Fibroblast of lung (primary cell): ENCODE measurements around the gene PROK2. TPM values are rescaled to one million over a fixed set of nuclear protein-coding genes. Genes with fewer than 3 reads are reported as not detected.

Experiments
- DNase-seq, 2 donors: peaks; one replicate each; pipeline versions ENCODE4 v3.0.0 to v3.0.0-alpha.2; 2010; ENCODE audit warnings: low read depth in 2 of 2
- H2AFZ ChIP-seq: 2 replicates; pipeline ENCODE4 v1.5.1; 2012; ENCODE audit warnings: low read length, control low read depth, inconsistent platforms
- H3K27ac ChIP-seq: 2 replicates; pipeline ENCODE4 v1.5.1; 2011; ENCODE audit warnings: low read length, control low read depth; ENCODE audit not compliant: insufficient read depth
- H3K27me3 ChIP-seq: 2 replicates; pipeline ENCODE4 v1.5.1; 2011; ENCODE audit warnings: mild to moderate bottlenecking, low read length; ENCODE audit not compliant: control insufficient read depth, insufficient read depth
- H3K36me3 ChIP-seq: 2 replicates; pipeline ENCODE4 v1.5.1; 2011; ENCODE audit warnings: low read length; ENCODE audit not compliant: control insufficient read depth, insufficient read depth
- H3K4me1 ChIP-seq: 2 replicates; pipeline ENCODE4 v1.5.1; 2011; ENCODE audit warnings: low read length; ENCODE audit not compliant: control insufficient read depth, insufficient read depth; ENCODE audit errors: extremely low read depth
- H3K4me2 ChIP-seq: 2 replicates; pipeline ENCODE4 v1.5.1; 2011; ENCODE audit warnings: low read length, control low read depth; ENCODE audit not compliant: insufficient read depth; ENCODE audit errors: extremely low read depth
- H3K4me3 ChIP-seq, 4 experiments: fragments of 200-600 bp in 1 of 4; sonication (generic) in 1 of 4; replicated peaks in 1 of 4; 2 replicates each; pipeline ENCODE4 v1.5.1; 2011 to 2016; ENCODE audit warnings: low read length in 4 of 4, low read depth in 3 of 4, mild to moderate bottlenecking in 3 of 4, control low read depth in 2 of 4, inconsistent platforms in 1 of 4, mixed read lengths in 1 of 4; ENCODE audit not compliant: insufficient read depth in 1 of 4; ENCODE audit errors: control extremely low read depth in 1 of 4
- H3K79me2 ChIP-seq: 2 replicates; pipeline ENCODE4 v1.5.1; 2012; ENCODE audit warnings: mild to moderate bottlenecking, low read length, inconsistent platforms; ENCODE audit not compliant: control insufficient read depth, insufficient read depth
- H3K9ac ChIP-seq: 2 replicates; pipeline ENCODE4 v1.5.1; 2011; ENCODE audit warnings: mild to moderate bottlenecking, low read length, control low read depth; ENCODE audit not compliant: insufficient read depth
- H3K9me3 ChIP-seq: 2 replicates; pipeline ENCODE4 v1.5.1; 2012; ENCODE audit warnings: low read depth, low read length; ENCODE audit not compliant: control insufficient read depth, insufficient read depth
- H4K20me1 ChIP-seq: 2 replicates; pipeline ENCODE4 v1.5.1; 2011; ENCODE audit warnings: low read length; ENCODE audit not compliant: control insufficient read depth, insufficient read depth; ENCODE audit errors: extremely low read depth
- CTCF ChIP-seq, 2 donors: IDR thresholded peaks in 1 of 2; conservative IDR thresholded peaks in 1 of 2; 1 replicate in 1 of 2; 2 replicates in 1 of 2; pipeline ENCODE4 v1.5.1; 2011 to 2012; ENCODE audit warnings: low read length in 2 of 2, control low read depth in 1 of 2, inconsistent platforms in 1 of 2, low read depth in 1 of 2, mild to moderate bottlenecking in 1 of 2
- EZH2 ChIP-seq: IDR thresholded peaks from 2 replicates; pipeline ENCODE4 v1.5.1; 2012; ENCODE audit warnings: low read length, control low read depth, mild to moderate bottlenecking; ENCODE audit errors: missing control alignments
- polyA plus RNA-seq, 2 donors: library from polyadenylated mRNA; depleted of rRNA in 1 of 2; stranded (reverse) in 1 of 2; unstranded in 1 of 2; fragments of >200 nt; gene quantifications; 2 replicates each; pipeline ENCODE4 v1.2.1, GENCODE V29; 2011 to 2012; ENCODE audit warnings: missing spikeins in 1 of 2
- total RNA-seq: library from RNA; depleted of rRNA; stranded (reverse); fragments of >200 nt; gene quantifications from 2 replicates; pipeline ENCODE4 v1.2.1, GENCODE V29; 2014

PROK2 gene
- total and polyA plus RNA-seq, 2 donors (not counting 1 experiment from before 2014, with no cell fraction given): not detected

GRCh38 chr3:71732637-71733036 is 52.3 kb downstream of the PROK2 start:
- Histone ChIP-seq H3K9me3 (no peaks in the 10 kb centered on the region), H4K20me1 (no peaks in the 10 kb centered on the region), H3K36me3 (no peaks in the 10 kb centered on the region), H3K79me2 (no peaks in the 10 kb centered on the region), H3K9ac (no peak overlapping the region), H3K27me3 (no peaks in the 10 kb centered on the region), H3K4me1 (no peaks in the 10 kb centered on the region), H2AFZ (no peak overlapping the region), H3K4me3 (no peak overlapping the region), H3K4me2 (no peak overlapping the region), H3K27ac (no peak overlapping the region)
- no peak for DNase-seq
- no peak for TF ChIP-seq CTCF (conservative IDR thresholded peaks at IDR 0.05 in 1 of 2, IDR thresholded peaks at IDR 0.05 in 1 of 2; ENCODE audit: low read depth in 1 of 2, low read length in 2 of 2)
- no peak for TF ChIP-seq EZH2

- TF ChIP-seq EZH2: no peak
- no peak for TF ChIP-seq CTCF (conservative IDR thresholded peaks at IDR 0.05 in 1 of 2, IDR thresholded peaks at IDR 0.05 in 1 of 2; ENCODE audit: low read depth in 1 of 2, low read length in 2 of 2)
- Histone ChIP-seq H3K79me2 (no peaks in the 10 kb centered on the region), H3K9me3 (no peaks in the 10 kb centered on the region), H3K9ac (no peak overlapping the region), H3K27ac (no peak overlapping the region), H3K27me3 (peaks cover 3% of the 10 kb centered on the region), H3K4me1 (peaks cover 4% of the 10 kb centered on the region), H2AFZ (no peak overlapping the region), H3K4me3 (no peak overlapping the region), H3K4me2 (no peak overlapping the region), H3K36me3 (no peaks in the 10 kb centered on the region), H4K20me1 (no peaks in the 10 kb centered on the region)
- DNase-seq: peak in 1 of 2 donors; percentile 20
These were observed 56.2 kb downstream of the PROK2 start for GRCh38 chr3:71728632-71729342.

- H3K4me2 ChIP-seq: no peak overlapping the region
- no peak overlapping the region for H3K27ac ChIP-seq
- H2AFZ ChIP-seq: no peak overlapping the region
These were observed 58.8 kb downstream of the PROK2 start for GRCh38 chr3:71726146-71726545.

More at GRCh38 chr3:71726146-71726545, 58.8 kb downstream of the PROK2 start:
- peaks cover 4% of the 10 kb centered on the region for H3K4me1 ChIP-seq
- no peak for DNase-seq
- H3K79me2 ChIP-seq: no peaks in the 10 kb centered on the region
- H3K9ac ChIP-seq: no peak overlapping the region
- no peaks in the 10 kb centered on the region for H3K9me3 ChIP-seq
- H3K36me3 ChIP-seq: no peaks in the 10 kb centered on the region
- peaks cover 4% of the 10 kb centered on the region for H3K27me3 ChIP-seq
- H3K4me3 ChIP-seq: no peak overlapping the region
- TF ChIP-seq EZH2: no peak
- no peak for TF ChIP-seq CTCF (conservative IDR thresholded peaks at IDR 0.05 in 1 of 2, IDR thresholded peaks at IDR 0.05 in 1 of 2; ENCODE audit: low read depth in 1 of 2, low read length in 2 of 2)
- H4K20me1 ChIP-seq: no peaks in the 10 kb centered on the region
